ENCODE data around the gene CFAP70. TPM values are rescaled to one million over a fixed set of nuclear protein-coding genes. Genes with fewer than 3 reads are reported as not detected.

CFAP70 gene
- total RNA-seq, 1 experiment from 2014 or later: 2.9 TPM

- no peak overlapping the region for H3K27ac ChIP-seq (ENCODE audit: low read depth, low read length)
- no peaks in the 10 kb centered on the region for H3K9me2 ChIP-seq (ENCODE audit: insufficient read depth)
- no peaks in the 10 kb centered on the region; a peak in 1 of 4 replicates for H3K9me3 ChIP-seq (ENCODE audit: control insufficient read depth in 1 of 2, insufficient read depth in 1 of 2, low read depth in 1 of 2, low read length in 2 of 2)
- H3K9ac ChIP-seq (ENCODE audit: low read length): no peak overlapping the region
- POLR2A ChIA-PET: no interaction called here
- RAD21 ChIA-PET (ENCODE audit: low non-redundant PET in 1 of 2, low total read pairs in 2 of 2, uncharacterized antibody in 2 of 2, unreplicated experiment in 2 of 2): interaction anchor here in 1 of 2 experiments (0.7 kb wide), 1 partner anchor 43 kb away, joined by 4 read pairs; no protein-coding TSS in a partner anchor
- no peak for ATAC-seq
- no peaks in the 10 kb centered on the region for H3K79me2 ChIP-seq (ENCODE audit: insufficient read depth, low read length)
- H4K20me1 ChIP-seq (ENCODE audit: insufficient read depth): no peaks in the 10 kb centered on the region
- H3K4me2 ChIP-seq (ENCODE audit: low read length): peak overlapping the region; percentile 20; the same call in 1 of the 2 replicates
- CTCF ChIA-PET: no interaction called here
- intact Hi-C loops (cut with micrococcal nuclease): no loop called here
- H3K4me1 ChIP-seq (ENCODE audit: control insufficient read depth in 1 of 2, insufficient read depth in 2 of 2, low read length in 2 of 2): peaks cover 0 to 15% of the 10 kb centered on the region in 2 experiments; a peak in 2 of 4 replicates
- BruUV-seq (replicated peaks): no TSS peak
- no peak overlapping the region for H2AFZ ChIP-seq (ENCODE audit: low read depth, low read length, poor library complexity, severe bottlenecking)
- peak; percentile 6 for DNase-seq (ENCODE audit: low read depth, low spot score)
- no peaks in the 10 kb centered on the region for H3K27me3 ChIP-seq (ENCODE audit: insufficient read depth, low read length)
- no peaks in the 10 kb centered on the region; a peak in 1 of 4 replicates for H3K36me3 ChIP-seq (ENCODE audit: control insufficient read depth in 1 of 2, insufficient read depth in 2 of 2, low read length in 2 of 2)
- no peak overlapping the region for H3K4me3 ChIP-seq (replicated peaks in 1 of 2; ENCODE audit: low read depth in 1 of 2, low read length in 2 of 2)
- TF ChIP-seq YY1 (IDR thresholded peaks at IDR 0.05; ENCODE audit: extremely low read depth, insufficient replicate concordance, low read depth, low read length) (no peak), RAD21 (IDR thresholded peaks at IDR 0.05; ENCODE audit: low read depth) (no peak), CBX3 (IDR thresholded peaks at IDR 0.05; ENCODE audit: low read depth) (no peak), CEBPB (IDR thresholded peaks at IDR 0.05; ENCODE audit: low read depth) (peak; percentile 25; the same call in 1 of the 2 replicates), POLR2A (IDR thresholded peaks at IDR 0.05; ENCODE audit: borderline replicate concordance, extremely low read depth, insufficient read depth, insufficient read length) (no peak), REST (IDR thresholded peaks at IDR 0.05; ENCODE audit: low read depth) (no peak), SRF (IDR thresholded peaks at IDR 0.05; ENCODE audit: low read depth) (no peak), ELF1 (IDR thresholded peaks at IDR 0.05; ENCODE audit: borderline replicate concordance, low read depth) (no peak), JUND (IDR thresholded peaks at IDR 0.05) (no peak), TCF7L2 (IDR thresholded peaks at IDR 0.05; ENCODE audit: borderline replicate concordance, extremely low read depth, insufficient read depth, insufficient read length) (no peak), ZBTB33 (IDR thresholded peaks at IDR 0.05; ENCODE audit: extremely low read depth, insufficient replicate concordance, low read length) (no peak), EZH2 (IDR thresholded peaks at IDR 0.05) (no peak), FOSL1 (IDR thresholded peaks at IDR 0.05; ENCODE audit: low read depth) (peak; percentile 67), SIN3A (IDR thresholded peaks at IDR 0.05; ENCODE audit: low read depth) (no peak), SP1 (IDR thresholded peaks at IDR 0.05; ENCODE audit: low read depth) (0 out of 2 replicates have a peak, but pooled peaks have one; percentile 10), ZNF274 (IDR thresholded peaks at IDR 0.05; ENCODE audit: low read depth, low read length) (no peak), POLR2AphosphoS5 (IDR thresholded peaks at IDR 0.05; ENCODE audit: low read depth, low read length) (no peak), EGR1 (IDR thresholded peaks at IDR 0.05; ENCODE audit: low read depth) (no peak), CTCF (IDR thresholded peaks at IDR 0.05 in 2 of 3, conservative IDR thresholded peaks at IDR 0.05 in 1 of 3; ENCODE audit: borderline replicate concordance in 1 of 3, insufficient read depth in 1 of 3, low read depth in 2 of 3, low read length in 2 of 3) (no peak), ATF3 (IDR thresholded peaks at IDR 0.05) (no peak), ZFX (IDR thresholded peaks at IDR 0.05) (no peak)
These were observed 19.8 kb downstream of the CFAP70 start for GRCh38 chr10:73338801-73339368.
